Adipose tissue (tissue), 3 donors: ENCODE data around the gene MYOF. TPM values are rescaled to one million over a fixed set of nuclear protein-coding genes. Genes with fewer than 3 reads are reported as not detected.
A peak's percentile ranks its signal among the peaks of the same experiment; 100 is the strongest.
"Not testable (repeated sequence)": the region's sequence is repeated elsewhere in the genome, so short reads cannot be mapped to it uniquely, and the experiment has no call there.

Experiments
- H3K27ac ChIP-seq: one replicate; pipeline ENCODE4 v1.5.1; 2013; ENCODE audit warnings: low read depth, low read length
- WGBS, 3 donors: extraction: QIAGEN DNeasy Blood & Tissue Kit; methylation state at CpG; one replicate each; pipeline ENCODE4 v1.1.7; 2013; 5-methylcytosine and 5-hydroxymethylcytosine counted together
- polyA plus RNA-seq, 3 donors: library from polyadenylated mRNA; stranded (reverse); fragments of 200-250 nt; gene quantifications; one replicate each; pipeline ENCODE4 v1.2.3, GENCODE V29; 2013
- donor health status: healthy with polysubstance abuse.
- donor health status: Bipolar disorder and iron deficiency.
- donor health status: healthy.

Gene MYOF
- polyA plus RNA-seq, 3 donors: 6.2 to 32.1 (median 11.6) TPM

DNA sequence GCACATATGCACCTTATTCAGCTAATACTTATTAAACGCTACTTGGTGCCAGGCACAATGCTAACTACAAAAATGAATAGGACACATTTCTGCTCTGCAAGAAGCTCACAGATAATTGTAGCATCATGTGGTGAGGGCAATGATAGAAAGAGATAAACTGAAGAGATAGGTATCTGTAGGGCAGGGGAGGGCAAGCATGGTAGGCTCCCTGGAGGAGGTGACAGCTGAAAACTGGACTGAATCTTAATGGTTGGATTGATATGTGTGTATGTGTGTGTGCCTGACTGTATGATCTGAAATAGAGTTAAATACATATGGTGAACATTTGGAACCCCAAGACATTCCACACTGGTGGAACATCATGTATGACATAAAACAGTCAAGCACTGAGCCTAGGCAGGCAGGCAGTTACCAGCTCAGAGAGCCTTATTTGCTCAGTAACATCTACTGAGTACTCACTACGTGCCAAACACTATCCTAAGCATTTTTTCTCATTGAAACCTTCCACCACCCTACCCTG lies 9.5 kb upstream of the MYOF start:
- 79 to 84% (median 80%) methylated on average over 2 of the region's 2 CpGs for WGBS, 3 donors
- H3K27ac ChIP-seq: no peak overlapping the region

DNA sequence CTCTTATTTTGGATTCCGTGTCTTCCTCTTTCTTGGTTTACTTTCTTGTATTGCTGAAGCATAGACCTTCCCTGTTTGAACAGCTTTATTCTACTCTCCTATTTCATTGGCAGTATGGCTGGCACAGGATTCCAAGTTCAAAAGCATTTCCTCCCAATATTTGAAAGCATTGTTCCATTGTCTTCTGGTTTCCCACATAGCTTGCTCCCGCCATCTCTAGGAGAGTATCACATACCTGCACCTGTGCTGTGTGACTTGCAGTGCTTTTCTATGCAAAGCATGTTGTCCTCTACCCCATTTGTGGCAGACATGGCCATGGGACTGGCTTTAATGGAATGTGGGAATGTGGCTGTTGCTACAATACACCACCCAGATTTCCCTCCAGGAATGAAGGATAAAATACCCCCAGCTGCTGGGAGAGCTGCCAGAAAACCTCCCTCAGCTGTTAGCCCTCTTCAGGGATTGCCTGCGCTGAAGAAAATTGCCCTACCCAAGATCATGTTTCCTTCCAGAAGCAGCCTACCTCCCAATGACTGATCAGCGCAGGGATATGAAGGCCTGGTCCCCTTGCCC lies 6.9 kb upstream of the MYOF start:
- no peak overlapping the region for H3K27ac ChIP-seq
- 76 to 91% (median 86%) methylated on average over 4 of the region's 4 CpGs for WGBS, 3 donors

GRCh38 chr10:93485690-93486089 lies 3.6 kb upstream of the MYOF start:
- 20 to 63% (median 21%) methylated on average over 1 of the region's 1 CpG for WGBS, 3 donors
- no peak overlapping the region for H3K27ac ChIP-seq

GRCh38 chr10:93481637-93482144 lies 443 bp downstream of the MYOF start:
- 17 to 18% (median 18%) methylated on average over 7 of the region's 7 CpGs for WGBS, 3 donors
- H3K27ac ChIP-seq: no peak overlapping the region

- 83 to 91% (median 84%) methylated on average over 6 of the region's 6 CpGs for WGBS, 3 donors
- no peak overlapping the region for H3K27ac ChIP-seq
Measured at GRCh38 chr10:93478873-93479272, 3.3 kb downstream of the MYOF start.

DNA sequence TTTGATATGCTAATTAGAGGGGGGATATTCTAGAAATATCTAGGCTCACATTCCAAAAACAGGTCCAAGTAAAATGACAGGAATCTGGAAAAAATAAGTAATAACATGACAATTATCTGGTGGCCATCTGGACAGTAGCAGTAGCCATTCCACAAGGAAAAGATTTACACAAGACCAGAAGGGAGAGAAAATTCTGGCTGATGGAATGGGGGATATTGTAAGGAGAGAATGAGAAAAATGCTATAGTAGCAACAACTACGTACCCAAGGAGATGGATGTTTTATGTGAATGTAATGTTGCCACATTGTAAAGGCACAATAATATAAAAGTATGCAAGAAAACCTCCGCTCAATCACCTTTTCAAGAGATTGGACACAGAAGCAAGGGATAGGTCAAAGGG lies 5.4 kb downstream of the MYOF start:
- no peak overlapping the region for H3K27ac ChIP-seq
- WGBS, 3 donors: 88 to 96% (median 95%) methylated on average over 2 of the region's 2 CpGs

GRCh38 chr10:93475871-93476270 lies 6.3 kb downstream of the MYOF start:
- no peak overlapping the region for H3K27ac ChIP-seq
- 55 to 74% (median 70%) methylated on average over 2 of the region's 2 CpGs for WGBS, 3 donors

DNA sequence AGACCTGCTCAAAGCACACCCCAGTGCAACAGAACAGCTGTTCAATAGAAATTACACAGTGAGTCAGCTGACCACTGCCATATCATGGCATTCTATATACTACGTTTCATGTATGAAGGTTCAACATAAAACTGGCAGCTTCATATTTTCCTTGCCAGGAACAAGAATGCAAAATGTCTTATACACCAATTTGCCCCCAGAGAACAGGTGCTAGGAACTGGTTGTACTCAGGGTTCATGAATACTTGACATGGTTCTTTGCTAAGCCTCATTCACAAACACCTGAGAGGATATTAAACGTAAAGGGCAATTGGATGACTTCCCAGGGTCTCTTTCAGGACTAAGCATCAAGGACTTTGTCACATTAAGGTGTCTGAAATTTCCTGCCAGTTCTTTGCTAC lies 6.9 kb downstream of the MYOF start:
- H3K27ac ChIP-seq: no peak overlapping the region

DNA sequence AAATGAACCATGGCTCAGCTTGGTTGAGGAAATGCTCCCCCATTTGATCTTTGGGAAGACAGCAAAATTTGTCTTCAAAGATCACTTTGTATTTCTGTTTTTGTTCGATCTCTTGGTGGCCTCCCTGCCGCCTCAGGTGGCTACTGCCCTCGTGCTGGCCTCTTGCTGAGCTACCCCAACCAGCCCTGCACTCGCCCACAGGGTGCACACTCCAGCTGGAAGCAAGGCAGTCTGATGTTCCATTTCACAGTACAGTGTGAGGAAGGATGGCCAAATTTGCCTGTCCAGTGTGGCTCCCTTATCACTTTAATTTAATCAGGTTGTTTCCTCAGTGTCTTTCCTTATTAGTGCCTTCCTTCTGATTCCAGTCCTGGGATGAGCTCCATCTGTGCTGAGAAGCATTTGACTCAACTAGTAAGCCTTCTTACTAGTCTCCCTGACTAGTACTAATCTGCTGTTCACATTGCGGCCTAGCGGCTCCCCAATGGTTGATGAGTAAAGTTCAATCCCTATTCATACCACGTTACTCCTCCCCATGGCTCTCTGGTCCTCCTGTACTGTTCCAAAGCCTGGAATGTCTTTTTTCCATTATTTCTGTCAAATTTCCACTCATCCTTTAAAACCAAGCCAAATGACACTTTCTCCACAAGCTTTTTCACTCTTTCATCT lies 8.2 kb downstream of the MYOF start:
- no peak overlapping the region for H3K27ac ChIP-seq
- WGBS, 3 donors: 78 to 88% (median 81%) methylated on average over 7 of the region's 7 CpGs

More for the DNA sequence above, 6.9 kb downstream of the MYOF start:
- WGBS, 3 donors: 63 to 83% (median 63%) methylated on average over 2 of the region's 2 CpGs

DNA sequence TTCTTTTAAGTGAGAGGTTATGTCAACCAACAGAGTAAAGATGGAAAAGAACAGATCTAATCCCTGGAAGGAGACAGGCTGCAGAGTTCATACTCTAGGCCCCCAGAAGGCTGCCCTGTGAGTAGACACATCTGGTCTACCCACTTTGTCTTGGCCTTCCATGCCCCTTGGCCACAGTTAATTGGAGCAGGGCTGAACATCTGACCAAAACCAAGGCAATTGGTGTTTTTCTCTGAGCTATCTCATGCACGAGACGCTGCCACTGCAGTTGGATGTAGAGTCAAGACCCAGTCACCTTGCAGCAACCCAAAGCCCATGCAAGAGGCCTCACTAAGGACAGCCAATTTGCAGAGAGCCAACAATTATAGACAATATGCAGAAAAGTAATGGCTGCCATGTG lies 9.0 kb downstream of the MYOF start:
- no peak overlapping the region for H3K27ac ChIP-seq
- 95 to 100% (median 98%) methylated on average over 2 of the region's 2 CpGs for WGBS, 3 donors

GRCh38 chr10:93471110-93471651 lies 11.0 kb downstream of the MYOF start:
- 86 to 93% (median 89%) methylated on average over 5 of the region's 5 CpGs for WGBS, 3 donors
- no peak overlapping the region for H3K27ac ChIP-seq

- H3K27ac ChIP-seq: no peak overlapping the region
- 83 to 91% (median 89%) methylated on average over 3 of the region's 3 CpGs for WGBS, 3 donors
Measured at GRCh38 chr10:93469454-93469853, 12.7 kb downstream of the MYOF start.

DNA sequence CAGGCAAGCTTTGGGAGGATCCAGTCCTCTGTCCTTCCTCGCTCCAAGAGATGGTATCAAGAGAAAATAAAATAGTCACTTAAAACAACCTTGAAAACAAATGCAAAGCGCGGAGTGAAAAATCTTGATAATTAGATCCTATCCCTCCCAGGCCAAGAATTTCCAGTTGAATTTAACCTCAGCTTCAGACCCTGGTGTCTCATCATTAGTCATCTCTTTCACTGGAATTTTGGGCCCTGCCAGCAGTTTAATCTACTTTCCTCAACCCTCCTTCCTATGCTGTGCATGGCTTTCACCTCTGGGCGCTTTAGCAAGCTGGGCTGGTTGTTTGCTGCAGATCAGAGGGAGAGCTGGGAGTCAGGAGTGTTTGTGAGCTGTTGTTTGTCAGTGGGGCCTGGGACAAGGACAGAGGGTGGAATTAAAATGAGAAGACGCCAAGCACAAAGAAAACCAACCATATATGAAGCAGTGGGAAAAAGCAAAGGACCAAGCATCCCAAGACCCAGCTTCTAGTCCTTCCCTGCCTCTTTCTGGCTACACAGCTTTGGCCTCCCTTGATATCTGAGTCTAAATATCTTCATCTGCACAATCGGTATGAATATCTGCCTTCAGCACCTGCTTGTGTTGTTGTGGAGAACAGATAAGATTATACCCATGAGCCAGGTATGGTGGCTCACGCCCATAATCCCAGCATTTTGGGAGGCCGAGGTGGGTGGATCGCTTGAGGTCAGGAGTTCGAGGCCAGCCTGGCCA lies 13.5 kb downstream of the MYOF start:
- 72 to 78% (median 76%) methylated on average over 10 of the region's 10 CpGs for WGBS, 3 donors
- no peak overlapping the region for H3K27ac ChIP-seq

DNA sequence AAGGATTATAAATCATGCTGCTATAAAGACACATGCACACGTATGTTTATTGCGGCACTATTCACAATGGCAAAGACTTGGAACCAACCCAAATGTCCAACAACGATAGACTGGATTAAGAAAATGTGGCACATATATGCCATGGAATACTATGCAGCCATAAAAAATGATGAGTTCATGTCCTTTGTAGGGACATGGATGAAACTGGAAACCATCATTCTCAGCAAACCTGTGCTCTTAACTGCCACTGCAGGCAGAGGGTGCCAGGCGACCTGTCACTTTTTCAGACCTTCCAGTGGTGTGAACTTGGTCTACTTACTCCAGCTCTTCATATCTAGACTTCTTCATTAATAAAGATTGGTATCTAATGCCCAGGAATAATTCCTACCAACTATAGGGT lies 14.5 kb downstream of the MYOF start:
- H3K27ac ChIP-seq: not testable (repeated sequence)
- WGBS, 3 donors: 73 to 92% (median 80%) methylated on average over 2 to 3 of the region's 4 CpGs

DNA sequence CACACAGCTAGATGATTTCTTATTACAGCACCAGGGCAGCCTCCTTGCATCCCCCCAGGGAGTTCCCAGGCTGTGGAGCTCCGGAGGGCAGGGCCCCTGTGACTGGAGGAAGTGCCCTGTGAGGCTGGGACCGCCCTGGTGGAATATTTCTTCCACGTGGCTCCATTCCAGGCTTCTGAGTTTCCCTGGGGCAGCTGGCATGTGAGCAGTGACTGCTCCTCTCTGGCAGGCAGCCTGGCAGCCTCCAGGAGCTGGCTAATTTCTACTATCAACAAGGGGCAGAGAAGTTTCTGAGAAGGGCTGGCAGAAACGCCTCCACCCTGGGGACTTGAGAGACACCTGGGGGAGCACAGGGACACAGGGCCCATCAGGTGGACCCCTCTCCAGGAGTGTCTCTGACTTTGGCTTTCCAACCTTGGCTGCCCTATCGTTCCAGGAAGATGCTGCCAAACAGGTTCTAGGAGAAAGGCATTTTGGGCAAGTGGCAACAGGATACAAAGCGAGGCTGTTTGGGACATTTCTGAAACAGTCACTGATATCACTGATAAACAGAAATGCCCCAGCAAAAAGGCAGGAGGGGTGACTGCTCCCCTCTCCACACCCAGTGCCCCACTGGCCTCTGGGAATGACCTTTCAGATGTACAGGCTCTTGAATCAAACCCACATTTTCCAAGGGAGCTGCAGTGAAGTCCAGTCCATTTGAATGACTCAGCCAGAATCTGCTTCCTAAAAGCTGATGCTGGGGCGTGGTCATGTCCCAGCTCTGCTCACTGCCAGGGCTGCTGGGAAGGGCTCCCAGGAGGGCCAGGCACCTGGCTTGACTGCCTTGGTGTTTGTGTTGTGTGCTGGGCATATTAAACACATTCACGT lies 16.1 kb downstream of the MYOF start:
- 27 to 36% (median 36%) methylated on average over 8 of the region's 8 CpGs for WGBS, 3 donors
- peak overlapping the region; percentile 85 for H3K27ac ChIP-seq

DNA sequence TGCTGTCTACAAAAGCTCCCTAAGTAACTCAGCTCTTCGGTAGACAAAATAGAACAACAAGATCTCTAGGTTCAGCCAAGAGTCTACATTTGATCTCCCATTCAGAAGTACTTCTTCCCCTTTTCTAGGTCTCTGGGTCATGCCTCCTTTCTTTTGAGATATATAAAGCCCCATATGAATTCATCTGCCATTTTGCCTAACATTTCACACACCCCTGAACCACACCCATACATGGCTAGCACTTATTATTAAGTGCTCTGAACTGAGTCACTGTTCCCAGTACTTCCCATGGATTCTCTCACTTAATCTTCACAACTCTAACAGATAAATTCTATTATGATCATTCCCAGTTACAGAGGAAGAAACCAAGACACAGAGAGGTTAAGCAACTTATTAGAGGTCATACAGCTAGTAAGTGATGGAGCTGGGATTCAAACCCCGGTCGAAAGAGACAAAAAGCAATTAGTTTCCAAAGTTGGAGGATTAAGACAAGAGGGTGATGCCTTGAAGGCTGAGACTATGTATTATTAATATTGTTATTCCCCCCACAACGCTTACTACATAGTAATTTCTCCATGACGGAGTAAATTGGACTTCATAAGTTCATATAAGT lies 17.3 kb downstream of the MYOF start:
- H3K27ac ChIP-seq: no peak overlapping the region
- WGBS, 3 donors: 79 to 88% (median 84%) methylated on average over 5 of the region's 5 CpGs

GRCh38 chr10:93463723-93464476 lies 18.2 kb downstream of the MYOF start:
- WGBS, 3 donors: 43 to 69% (median 56%) methylated on average over 6 of the region's 6 CpGs
- no peak overlapping the region for H3K27ac ChIP-seq
